Measurements from ENCODE around the gene ADCY6. TPM values are rescaled to one million over a fixed set of nuclear protein-coding genes. Genes with fewer than 3 reads are reported as not detected.

The ADCY6 gene
- total RNA-seq, 1 experiment from 2014 or later, result 24.1 TPM

DNA sequence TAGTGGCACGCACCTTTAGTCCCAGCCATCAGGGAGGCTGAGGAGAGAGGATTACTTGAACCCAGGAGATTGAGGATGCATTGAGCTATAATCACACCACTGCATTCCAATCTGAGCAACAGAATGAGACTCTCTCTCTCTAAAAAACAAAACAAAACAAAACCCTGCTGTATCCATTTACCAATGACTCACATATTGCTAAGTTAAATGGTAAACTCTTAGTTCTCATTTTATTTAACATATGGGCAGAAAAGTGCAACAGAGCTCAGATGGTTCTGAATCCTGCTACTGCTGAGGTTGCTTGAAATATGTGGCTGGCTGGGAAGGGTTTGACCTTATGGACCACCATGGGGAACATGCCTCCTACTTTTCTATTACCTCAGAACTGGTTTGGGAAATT is 38.7 kb downstream of the ADCY6 start:
- BruUV-seq (replicated peaks), result no TSS peak
- in situ Hi-C loops (cut with HindIII; ENCODE audit: low pct_unique_long_range_greater_than_20kb, low sequenced_read_pairs), result no loop called here
- DNase-seq (ENCODE audit: low read depth, low spot score) (no peak), ATAC-seq (no peak)
- Histone ChIP-seq H3K27ac (ENCODE audit: low read length) (no peak overlapping the region), H3K36me3 (ENCODE audit: control insufficient read depth, insufficient read depth, low read length) (no peaks in the 10 kb centered on the region), H3K27me3 (ENCODE audit: control insufficient read depth, insufficient read depth, low read length) (no peaks in the 10 kb centered on the region), H3K9me3 (ENCODE audit: control insufficient read depth, insufficient read depth, low read depth, low read length) (no peaks in the 10 kb centered on the region), H3K4me1 (ENCODE audit: control insufficient read depth, insufficient read depth, low read length) (no peaks in the 10 kb centered on the region), H3K4me3 (ENCODE audit: low read depth in 2 of 2, low read length in 2 of 2) (no peak overlapping the region)
- TF ChIP-seq TCF7L2 (IDR thresholded peaks at IDR 0.05; ENCODE audit: low read depth, low read length) (no peak), POLR2AphosphoS5 (IDR thresholded peaks at IDR 0.05; ENCODE audit: low read depth, low read length) (no peak), SIN3A (IDR thresholded peaks at IDR 0.05; ENCODE audit: borderline replicate concordance, insufficient read depth, low read depth, low read length) (no peak)
- TF ChIP-seq, protein P1, sequence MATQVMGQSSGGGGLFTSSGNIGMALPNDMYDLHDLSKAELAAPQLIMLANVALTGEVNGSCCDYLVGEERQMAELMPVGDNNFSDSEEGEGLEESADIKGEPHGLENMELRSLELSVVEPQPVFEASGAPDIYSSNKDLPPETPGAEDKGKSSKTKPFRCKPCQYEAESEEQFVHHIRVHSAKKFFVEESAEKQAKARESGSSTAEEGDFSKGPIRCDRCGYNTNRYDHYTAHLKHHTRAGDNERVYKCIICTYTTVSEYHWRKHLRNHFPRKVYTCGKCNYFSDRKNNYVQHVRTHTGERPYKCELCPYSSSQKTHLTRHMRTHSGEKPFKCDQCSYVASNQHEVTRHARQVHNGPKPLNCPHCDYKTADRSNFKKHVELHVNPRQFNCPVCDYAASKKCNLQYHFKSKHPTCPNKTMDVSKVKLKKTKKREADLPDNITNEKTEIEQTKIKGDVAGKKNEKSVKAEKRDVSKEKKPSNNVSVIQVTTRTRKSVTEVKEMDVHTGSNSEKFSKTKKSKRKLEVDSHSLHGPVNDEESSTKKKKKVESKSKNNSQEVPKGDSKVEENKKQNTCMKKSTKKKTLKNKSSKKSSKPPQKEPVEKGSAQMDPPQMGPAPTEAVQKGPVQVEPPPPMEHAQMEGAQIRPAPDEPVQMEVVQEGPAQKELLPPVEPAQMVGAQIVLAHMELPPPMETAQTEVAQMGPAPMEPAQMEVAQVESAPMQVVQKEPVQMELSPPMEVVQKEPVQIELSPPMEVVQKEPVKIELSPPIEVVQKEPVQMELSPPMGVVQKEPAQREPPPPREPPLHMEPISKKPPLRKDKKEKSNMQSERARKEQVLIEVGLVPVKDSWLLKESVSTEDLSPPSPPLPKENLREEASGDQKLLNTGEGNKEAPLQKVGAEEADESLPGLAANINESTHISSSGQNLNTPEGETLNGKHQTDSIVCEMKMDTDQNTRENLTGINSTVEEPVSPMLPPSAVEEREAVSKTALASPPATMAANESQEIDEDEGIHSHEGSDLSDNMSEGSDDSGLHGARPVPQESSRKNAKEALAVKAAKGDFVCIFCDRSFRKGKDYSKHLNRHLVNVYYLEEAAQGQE (IDR thresholded peaks at IDR 0.05; ENCODE audit: insufficient read depth in 1 of 2, low read depth in 2 of 2, low read length in 1 of 2), result no peak
- TF ChIP-seq, protein P2, sequence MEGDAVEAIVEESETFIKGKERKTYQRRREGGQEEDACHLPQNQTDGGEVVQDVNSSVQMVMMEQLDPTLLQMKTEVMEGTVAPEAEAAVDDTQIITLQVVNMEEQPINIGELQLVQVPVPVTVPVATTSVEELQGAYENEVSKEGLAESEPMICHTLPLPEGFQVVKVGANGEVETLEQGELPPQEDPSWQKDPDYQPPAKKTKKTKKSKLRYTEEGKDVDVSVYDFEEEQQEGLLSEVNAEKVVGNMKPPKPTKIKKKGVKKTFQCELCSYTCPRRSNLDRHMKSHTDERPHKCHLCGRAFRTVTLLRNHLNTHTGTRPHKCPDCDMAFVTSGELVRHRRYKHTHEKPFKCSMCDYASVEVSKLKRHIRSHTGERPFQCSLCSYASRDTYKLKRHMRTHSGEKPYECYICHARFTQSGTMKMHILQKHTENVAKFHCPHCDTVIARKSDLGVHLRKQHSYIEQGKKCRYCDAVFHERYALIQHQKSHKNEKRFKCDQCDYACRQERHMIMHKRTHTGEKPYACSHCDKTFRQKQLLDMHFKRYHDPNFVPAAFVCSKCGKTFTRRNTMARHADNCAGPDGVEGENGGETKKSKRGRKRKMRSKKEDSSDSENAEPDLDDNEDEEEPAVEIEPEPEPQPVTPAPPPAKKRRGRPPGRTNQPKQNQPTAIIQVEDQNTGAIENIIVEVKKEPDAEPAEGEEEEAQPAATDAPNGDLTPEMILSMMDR (IDR thresholded peaks at IDR 0.05), result no peak
- ChIA-PET CTCF (interaction anchor here (1.1 to 1.3 kb wide), 2 partner anchors 45 to 65 kb away, joined by 3 to 4 read pairs; no protein-coding TSS in a partner anchor), POLR2A (no interaction called here)
- intact Hi-C loops (cut with micrococcal nuclease; ENCODE audit: unreplicated experiment), result no loop called here

DNA sequence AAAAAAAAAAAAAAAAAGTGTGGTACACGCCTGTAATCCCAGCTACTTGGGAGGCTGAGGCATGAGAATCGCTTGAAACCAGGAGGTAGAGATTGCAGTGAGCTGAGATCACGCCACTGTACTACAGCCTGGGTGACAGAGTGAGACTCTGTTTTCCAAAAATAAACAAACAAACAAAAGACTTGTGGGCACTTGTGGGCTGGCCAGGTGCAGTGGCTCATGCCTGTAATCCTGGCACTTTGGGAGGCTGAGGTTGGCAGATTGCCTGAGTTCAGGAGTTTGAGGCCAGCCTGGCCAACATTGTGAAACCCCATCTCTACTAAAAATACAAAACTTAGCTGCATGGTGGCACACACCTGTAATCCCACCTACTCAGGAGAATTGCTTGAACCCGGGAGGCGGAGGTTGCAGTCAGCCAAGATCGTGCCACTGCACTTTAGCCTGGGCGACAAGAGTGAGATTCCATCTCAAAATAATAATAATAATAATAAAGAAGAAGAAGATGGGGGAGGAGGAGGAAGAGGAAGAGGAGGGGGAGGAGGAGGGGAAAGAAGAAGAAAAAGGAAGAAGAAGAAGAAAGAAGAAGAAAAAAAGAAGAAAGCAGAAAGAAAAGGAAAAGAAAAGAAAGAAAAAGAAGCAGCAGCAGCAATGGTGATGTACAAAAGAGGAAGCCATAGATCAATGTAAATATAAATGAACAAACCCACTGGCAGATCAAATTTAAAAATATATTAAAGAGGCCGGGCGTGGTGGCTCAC is 44.5 kb downstream of the ADCY6 start:
- intact Hi-C loops (cut with micrococcal nuclease; ENCODE audit: unreplicated experiment), result no loop called here
- Histone ChIP-seq H3K27me3 (ENCODE audit: control insufficient read depth, insufficient read depth, low read length) (peaks cover 4% of the 10 kb centered on the region), H3K27ac (ENCODE audit: low read length) (no peak overlapping the region), H3K4me3 (ENCODE audit: low read depth in 2 of 2, low read length in 2 of 2) (no peak overlapping the region), H3K4me1 (ENCODE audit: control insufficient read depth, insufficient read depth, low read length) (no peaks in the 10 kb centered on the region), H3K9me3 (ENCODE audit: control insufficient read depth, insufficient read depth, low read depth, low read length) (no peaks in the 10 kb centered on the region), H3K36me3 (ENCODE audit: control insufficient read depth, insufficient read depth, low read length) (no peaks in the 10 kb centered on the region)
- BruUV-seq (replicated peaks), result no TSS peak
- in situ Hi-C loops (cut with HindIII; ENCODE audit: low pct_unique_long_range_greater_than_20kb, low sequenced_read_pairs), result no loop called here
- TF ChIP-seq, protein P2 (IDR thresholded peaks at IDR 0.05), result no peak
- TF ChIP-seq POLR2AphosphoS5 (IDR thresholded peaks at IDR 0.05; ENCODE audit: low read depth, low read length), result no peak
- TF ChIP-seq SIN3A (IDR thresholded peaks at IDR 0.05; ENCODE audit: borderline replicate concordance, insufficient read depth, low read depth, low read length), result no peak
- TF ChIP-seq, protein P1 (IDR thresholded peaks at IDR 0.05; ENCODE audit: insufficient read depth in 1 of 2, low read depth in 2 of 2, low read length in 1 of 2), result no peak
- TF ChIP-seq TCF7L2 (IDR thresholded peaks at IDR 0.05; ENCODE audit: low read depth, low read length), result no peak
- ChIA-PET CTCF (interaction anchor here (0.6 kb wide), 1 partner anchor 952 kb away, joined by 3 read pairs; no protein-coding TSS in a partner anchor), POLR2A (interaction anchor here (0.6 kb wide), 1 partner anchor 99 kb away, joined by 4 read pairs; no protein-coding TSS in a partner anchor)
- no peak for ATAC-seq
- no peak for DNase-seq (ENCODE audit: low read depth, low spot score)
